Endothelial cell of umbilical vein (primary cell): ENCODE measurements around the gene CAMK2G. TPM values are rescaled to one million over a fixed set of nuclear protein-coding genes. Genes with fewer than 3 reads are reported as not detected.

Source experiments
- BruUV-seq: library from RNA; stranded (reverse); fragments of 400-500 nt; replicated peaks from 2 replicates; lab custom pipeline; 2021; lab: Mats Ljungman, UMichigan
- CTCF ChIA-PET: fragments of 300-600, 350-600 bp; sonication (Branson Sonifier 250); formaldehyde crosslinking; loops from one replicate; lab custom pipeline; 2021; ENCODE audit warnings: antibody characterized with exemption, inconsistent platforms; lab: Charles Lee
- POLR2A ChIA-PET: fragments of 300-600, 350-600 bp; sonication (Branson Sonifier 250); formaldehyde crosslinking; loops from one replicate; lab custom pipeline; 2021; ENCODE audit warnings: antibody characterized with exemption, inconsistent platforms; lab: Charles Lee
- DNase-seq: peaks from one replicate; pipeline ENCODE4 v3.0.0-alpha.2; 2011; ENCODE audit warnings: low read depth, low spot score
- FAIRE-seq: peaks from 2 replicates; lab custom pipeline; 2011; peaks lifted over from hg19 to GRCh38; lab: Jason Lieb, UNC
- H2AFZ ChIP-seq: 2 replicates; pipeline ENCODE4 v1.6.0; 2012; ENCODE audit warnings: low read depth, low read length, control low read depth, inconsistent platforms
- H3K27ac ChIP-seq: 2 replicates; pipeline ENCODE4 v1.5.1; 2011; ENCODE audit warnings: low read depth, mild to moderate bottlenecking, control low read depth, low read length, moderate library complexity; ENCODE audit not compliant: insufficient read depth
- H3K27me3 ChIP-seq, 2 experiments: 2 replicates each; pipeline versions ENCODE4 v1.6.0 to v1.6.1; 2011; ENCODE audit warnings: low read length in 2 of 2, mixed read lengths in 1 of 2; ENCODE audit not compliant: control insufficient read depth in 2 of 2, insufficient read depth in 2 of 2
- H3K36me3 ChIP-seq, 2 experiments: 2 replicates in 1 of 2; 3 replicates in 1 of 2; pipeline ENCODE4 v1.5.1; 2011; ENCODE audit warnings: low read length in 2 of 2, mild to moderate bottlenecking in 1 of 2, moderate library complexity in 1 of 2; ENCODE audit not compliant: control insufficient read depth in 2 of 2, insufficient read depth in 2 of 2; ENCODE audit errors: extremely low read depth in 1 of 2
- H3K4me1 ChIP-seq: 3 replicates; pipeline ENCODE4 v1.5.1; 2011; ENCODE audit warnings: mild to moderate bottlenecking, low read length; ENCODE audit not compliant: control insufficient read depth, insufficient read depth; ENCODE audit errors: extremely low read depth
- H3K4me2 ChIP-seq: 2 replicates; pipeline ENCODE4 v1.6.1; 2011; ENCODE audit warnings: low read length, control low read depth, mixed read lengths; ENCODE audit not compliant: insufficient read depth
- H3K4me3 ChIP-seq, 3 experiments: fragments of 200-600 bp in 1 of 3; sonication (generic), shearing (Covaris generic) in 1 of 3; replicated peaks in 1 of 3; 2 replicates each; pipeline ENCODE4 v1.5.1; 2011 to 2016; ENCODE audit warnings: control low read depth in 3 of 3, low read length in 3 of 3, mild to moderate bottlenecking in 2 of 3, inconsistent platforms in 1 of 3, low read depth in 1 of 3, moderate library complexity in 1 of 3; ENCODE audit not compliant: insufficient read depth in 1 of 3
- H3K79me2 ChIP-seq: 2 replicates; pipeline ENCODE4 v1.6.0; 2012; ENCODE audit warnings: low read length, inconsistent platforms; ENCODE audit not compliant: control insufficient read depth, insufficient read depth
- H3K9ac ChIP-seq: replicated peaks from 2 replicates; pipeline ENCODE3; 2011; ENCODE audit warnings: low read length, control low read depth; ENCODE audit not compliant: insufficient read depth; ENCODE audit errors: extremely low read depth
- H3K9me1 ChIP-seq: replicated peaks from 3 replicates; pipeline ENCODE4 v1.6.0; 2011; ENCODE audit warnings: mild to moderate bottlenecking, low read length; ENCODE audit not compliant: control insufficient read depth, insufficient read depth; ENCODE audit errors: extremely low read depth
- H3K9me3 ChIP-seq: replicated peaks from 2 replicates; pipeline ENCODE4 v1.5.1; 2012; ENCODE audit warnings: low read length, inconsistent platforms; ENCODE audit not compliant: control insufficient read depth, insufficient read depth
- H4K20me1 ChIP-seq: replicated peaks from 2 replicates; pipeline ENCODE3; 2011; ENCODE audit warnings: mild to moderate bottlenecking, low read length; ENCODE audit not compliant: control insufficient read depth, insufficient read depth; ENCODE audit errors: extremely low read depth
- CTCF ChIP-seq, 2 donors: IDR thresholded peaks; 1 replicate in 1 of 2; 2 replicates in 1 of 2; pipeline ENCODE4 v1.5.1; 2011; ENCODE audit warnings: low read length in 2 of 2, mild to moderate bottlenecking in 2 of 2, moderate library complexity in 2 of 2, control low read depth in 1 of 2, inconsistent platforms in 1 of 2, low read depth in 1 of 2; ENCODE audit not compliant: insufficient read depth in 1 of 2; ENCODE audit errors: extremely low read depth in 1 of 2
- JUN ChIP-seq: IDR thresholded peaks from 2 replicates; pipeline ENCODE4 v1.6.1; 2011; ENCODE audit warnings: borderline replicate concordance, low read depth; ENCODE audit not compliant: insufficient read length, insufficient read depth
- MAX ChIP-seq: IDR thresholded peaks from 2 replicates; pipeline ENCODE4 v1.6.1; 2011; ENCODE audit not compliant: insufficient read depth, insufficient read length
- MYC ChIP-seq: IDR thresholded peaks from one replicate; pipeline ENCODE4 v1.6.1; 2011; ENCODE audit warnings: mild to moderate bottlenecking, low read depth, low read length
- POLR2A ChIP-seq: IDR thresholded peaks from 2 replicates; pipeline ENCODE4 v1.6.1; 2012; ENCODE audit warnings: low read depth, mild to moderate bottlenecking, control low read depth, low read length
- dilution Hi-C: fragments of 300-500 bp; cut with MboI; formaldehyde crosslinking; loops from one replicate; pipeline ENCODE4 v1.15.0; 2019; ENCODE audit warnings: low sequenced_read_pairs; ENCODE audit not compliant: extremely low pct_ligation_motif_present
- intact Hi-C: fragments of 100-400 bp; cut with micrococcal nuclease; formaldehyde crosslinking; loops from one replicate; pipeline ENCODE4 v1.10.0; 2022
- polyA plus RNA-seq, 4 experiments: library from polyadenylated mRNA; depleted of rRNA in 3 of 4; stranded (reverse) in 3 of 4; unstranded in 1 of 4; fragments of >200 nt; gene quantifications; 2 replicates each; pipeline versions ENCODE4 v1.2.1 to v1.2.3, GENCODE V29; 2011 to 2012; ENCODE audit warnings: missing spikeins in 1 of 4
- total RNA-seq: library from RNA; stranded (reverse); gene quantifications from 2 replicates; pipeline ENCODE4 v1.2.3, GENCODE V29; 2021

Gene CAMK2G
- total and polyA plus RNA-seq, 2 donors (not counting 3 experiments of a cell fraction or from before 2014, with no cell fraction given), result 27.2 to 33.6 TPM

- H3K27ac ChIP-seq, result no peak overlapping the region
- FAIRE-seq (no peak), DNase-seq (no peak)
- no TSS peak for BruUV-seq
- H3K79me2 ChIP-seq, result peaks cover under 1% of the 10 kb centered on the region
- no peaks in the 10 kb centered on the region for H3K27me3 ChIP-seq
- no peaks in the 10 kb centered on the region for H3K36me3 ChIP-seq
- POLR2A ChIA-PET, result interaction anchor here (0.6 kb wide), 1 partner anchor 44 kb away, joined by 3 read pairs; no protein-coding TSS in a partner anchor
- no peak overlapping the region for H3K9ac ChIP-seq
- H3K4me1 ChIP-seq, result peaks cover 7% of the 10 kb centered on the region
- H3K4me2 ChIP-seq, result no peak overlapping the region
- H2AFZ ChIP-seq, result no peak overlapping the region
- intact Hi-C loops, result loop anchor here (2.0 kb wide), 1 partner anchor 68 kb away; the partner anchor contains the start of gene NDST2
- CTCF ChIA-PET, result interaction anchor here (1.0 to 14.6 kb wide), 11 partner anchors 13 to 103 kb away, joined by 3 to 439 read pairs (median 10); partner anchors contain the start of gene ZSWIM8
- TF ChIP-seq JUN, result no peak
- TF ChIP-seq MYC, result no peak
- no peak for TF ChIP-seq POLR2A
- TF ChIP-seq MAX, result no peak
- TF ChIP-seq CTCF (IDR thresholded peaks at IDR 0.05; ENCODE audit: extremely low read depth in 1 of 2, insufficient read depth in 1 of 2, low read depth in 1 of 2, low read length in 2 of 2), result no peak
- no peak overlapping the region for H3K4me3 ChIP-seq
- H3K9me3 ChIP-seq, result no peaks in the 10 kb centered on the region
- no peaks in the 10 kb centered on the region for H3K9me1 ChIP-seq
- dilution Hi-C loops, result no loop called here
- H4K20me1 ChIP-seq, result no peaks in the 10 kb centered on the region
These were observed 4.0 kb upstream of the CAMK2G start for GRCh38 chr10:73878365-73878764.
